OCI-LY3 (cell line): ENCODE measurements around the gene FHL3.

ENCODE experiments used
- H2AFZ ChIP-seq: fragments of 200-600, 300-600 bp; shearing (Covaris generic); 2 replicates; pipeline ENCODE4 v1.6.0; 2014; ENCODE audit warnings: antibody characterized with exemption, low read depth, low read length
- H3K27ac ChIP-seq: fragments of 200-600, 300-600 bp; sonication (generic); 2 replicates; pipeline ENCODE4 v1.5.1; 2014; ENCODE audit warnings: mild to moderate bottlenecking, low read length, moderate library complexity, mixed read lengths
- H3K27me3 ChIP-seq: fragments of 200-600, 300-600 bp; sonication (generic); 2 replicates; pipeline ENCODE4 v1.6.1; 2014; ENCODE audit warnings: low read depth, low read length, mixed read lengths
- H3K36me3 ChIP-seq: fragments of 200-600, 300-600 bp; sonication (generic); replicated peaks from 2 replicates; pipeline ENCODE3; 2014; ENCODE audit warnings: low read depth, low read length, mixed read lengths
- H3K4me1 ChIP-seq: fragments of 300-600, 200-600 bp; sonication (generic); 2 replicates; pipeline ENCODE4 v1.6.1; 2014; ENCODE audit warnings: low read length, mixed read lengths
- H3K4me2 ChIP-seq: fragments of 200-600, 300-600 bp; sonication (generic); 2 replicates; pipeline ENCODE4 v1.6.1; 2014; ENCODE audit warnings: low read length, mixed read lengths
- H3K4me3 ChIP-seq: fragments of 300-600, 200-600 bp; sonication (generic); 2 replicates; pipeline ENCODE4 v1.5.1; 2014; ENCODE audit warnings: antibody characterized with exemption, mild to moderate bottlenecking, low read length, moderate library complexity
- H3K79me2 ChIP-seq: fragments of 300-600, 200-600 bp; shearing (Covaris generic); 2 replicates; pipeline ENCODE4 v1.6.1; 2014; ENCODE audit warnings: mild to moderate bottlenecking, low read length, mixed read lengths
- H3K9ac ChIP-seq: fragments of 300-600, 200-600 bp; shearing (Covaris generic); 2 replicates; pipeline ENCODE4 v1.6.0; 2014; ENCODE audit warnings: mild to moderate bottlenecking, low read length, moderate library complexity
- H3K9me3 ChIP-seq: fragments of 200-600, 300-600 bp; shearing (Covaris generic); 2 replicates; pipeline ENCODE4 v1.6.1; 2014; ENCODE audit warnings: low read length, mixed read lengths; ENCODE audit not compliant: insufficient read depth
- H4K20me1 ChIP-seq: fragments of 200-600, 300-600 bp; sonication (generic); 2 replicates; pipeline ENCODE4 v1.6.1; 2016; ENCODE audit warnings: low read length, mixed read lengths; ENCODE audit not compliant: insufficient read depth
- CTCF ChIP-seq: fragments of 200-600, 300-600 bp; sonication (generic); IDR thresholded peaks from 2 replicates; pipeline ENCODE4 v1.5.1; 2014; ENCODE audit warnings: antibody characterized with exemption, low read length, low read depth
- EZH2phosphoT487 ChIP-seq: fragments of 200-600 bp; shearing (Covaris generic); IDR thresholded peaks from 2 replicates; pipeline ENCODE4 v1.6.1; 2018; ENCODE audit warnings: antibody characterized with exemption, mixed run types, low read depth

The FHL3 gene

GRCh38 chr1:38014171-38014570, 8.9 kb upstream of the FHL3 start:
- peaks cover 53% of the 10 kb centered on the region for H3K79me2 ChIP-seq
- H3K4me3 ChIP-seq = no peak overlapping the region

GRCh38 chr1:38013227-38013622, 7.9 kb upstream of the FHL3 start:
- H3K9me3 ChIP-seq = no peaks in the 10 kb centered on the region
- no peaks in the 10 kb centered on the region for H4K20me1 ChIP-seq
- peak overlapping the region; percentile 89 for H3K4me3 ChIP-seq
- H3K9ac ChIP-seq = peak overlapping the region; percentile 86
- peak overlapping the region; percentile 88 for H3K4me2 ChIP-seq
- peak overlapping the region; percentile 65 for H3K27ac ChIP-seq
- no peaks in the 10 kb centered on the region for H3K27me3 ChIP-seq
- peaks cover 53% of the 10 kb centered on the region for H3K79me2 ChIP-seq
- H3K36me3 ChIP-seq = peaks cover 8% of the 10 kb centered on the region
- peaks cover 13% of the 10 kb centered on the region for H3K4me1 ChIP-seq
- no peak overlapping the region for H2AFZ ChIP-seq
- TF ChIP-seq EZH2phosphoT487 = no peak
- no peak for TF ChIP-seq CTCF

More at GRCh38 chr1:38014171-38014570, 8.9 kb upstream of the FHL3 start:
- Histone ChIP-seq H3K4me1 (peaks cover 13% of the 10 kb centered on the region), H4K20me1 (no peaks in the 10 kb centered on the region), H3K9ac (no peak overlapping the region), H3K36me3 (peaks cover 10% of the 10 kb centered on the region), H3K4me2 (peak overlapping the region; percentile 88; the same call in 1 of the 2 replicates), H2AFZ (no peak overlapping the region), H3K27me3 (no peaks in the 10 kb centered on the region), H3K9me3 (no peaks in the 10 kb centered on the region), H3K27ac (no peak overlapping the region)
- TF ChIP-seq EZH2phosphoT487 = no peak

GRCh38 chr1:38012363-38013226, 7.3 kb upstream of the FHL3 start, which contains the start of gene UTP11:
TSS of gene UTP11 (plus strand) at chr1:38012734. CDS start at chr1:38012803, 69 bp downstream.
- TF ChIP-seq CTCF (no peak), EZH2phosphoT487 (no peak)
- Histone ChIP-seq H3K4me1 (peaks cover 13% of the 10 kb centered on the region), H3K4me3 (peak within 1 kb of the TSS; percentile 89)

GRCh38 chr1:38009841-38010180, 4.5 kb upstream of the FHL3 start:
- Histone ChIP-seq H3K79me2 (peaks cover 23% of the 10 kb centered on the region), H3K4me3 (no peak overlapping the region), H3K9me3 (no peaks in the 10 kb centered on the region), H2AFZ (no peak overlapping the region), H3K36me3 (no peaks in the 10 kb centered on the region), H3K4me2 (no peak overlapping the region), H4K20me1 (no peaks in the 10 kb centered on the region), H3K27me3 (no peaks in the 10 kb centered on the region), H3K27ac (no peak overlapping the region), H3K4me1 (peaks cover 16% of the 10 kb centered on the region), H3K9ac (no peak overlapping the region)
- TF ChIP-seq EZH2phosphoT487 = no peak
- no peak for TF ChIP-seq CTCF

More at GRCh38 chr1:38012363-38013226, 7.3 kb upstream of the FHL3 start, which contains the start of gene UTP11:
- peak within 1 kb of the TSS; percentile 55 for H2AFZ ChIP-seq
- peaks cover 8% of the 10 kb centered on the region for H3K36me3 ChIP-seq
- H4K20me1 ChIP-seq = no peaks in the 10 kb centered on the region
- peak within 1 kb of the TSS; percentile 88 for H3K4me2 ChIP-seq
- peaks cover 50% of the 10 kb centered on the region for H3K79me2 ChIP-seq
- H3K9me3 ChIP-seq = no peaks in the 10 kb centered on the region
- peak within 1 kb of the TSS; percentile 86 for H3K9ac ChIP-seq
- no peaks in the 10 kb centered on the region for H3K27me3 ChIP-seq
- H3K27ac ChIP-seq = peak within 1 kb of the TSS; percentile 65
